Lower leg skin (tissue), 3 donors: Measurements from ENCODE around the gene SIGLEC12.

Experiments
- CTCF ChIP-seq, 3 donors: fragments of 450-650 bp; IDR thresholded peaks; one replicate each; pipeline ENCODE4 v1.5.1; 2016; ENCODE audit warnings: antibody characterized with exemption in 3 of 3, mild to moderate bottlenecking in 3 of 3, moderate library complexity in 2 of 3
- POLR2A ChIP-seq, 2 donors: fragments of 450-650 bp; IDR thresholded peaks; one replicate each; pipeline ENCODE4 v1.6.1; 2016 to 2017; ENCODE audit warnings: antibody characterized with exemption in 2 of 2, mild to moderate bottlenecking in 1 of 2, moderate library complexity in 1 of 2

GRCh38 chr19:51529301-51529700 is 27.7 kb upstream of the SIGLEC12 start:
- TF ChIP-seq CTCF (IDR thresholded peaks at IDR 0.05) (no peak), POLR2A (IDR thresholded peaks at IDR 0.05) (no peak)
